Measurements from ENCODE around the gene KRTAP4-6. TPM values are rescaled to one million over a fixed set of nuclear protein-coding genes. Genes with fewer than 3 reads are reported as not detected.

KRTAP4-6 gene
- total and polyA plus RNA-seq, 2 of the 8 experiments (the other 6 are each of a cell fraction or from before 2014, with no cell fraction given): not detected

DNA sequence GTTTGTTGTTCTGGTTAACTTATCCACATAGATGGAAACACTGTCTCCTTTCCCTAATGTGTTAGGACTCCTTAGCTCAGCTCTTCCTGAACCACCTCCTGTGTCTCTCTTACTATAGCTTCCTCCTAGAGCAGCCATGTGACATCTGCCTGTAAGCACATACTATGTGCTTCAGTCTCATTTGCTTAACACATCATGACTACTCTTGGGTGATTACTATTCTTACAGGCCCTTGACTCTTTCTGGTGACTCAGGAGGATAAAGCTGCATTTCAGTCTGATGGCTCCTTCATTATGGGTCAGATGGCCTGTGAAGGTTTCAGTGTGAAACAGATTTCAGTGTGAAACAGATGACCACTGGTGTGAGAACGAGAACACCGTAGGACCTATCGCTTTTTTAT is 38.0 kb upstream of the KRTAP4-6 start:
- CTCF ChIA-PET (ENCODE audit: partially characterized antibody): interaction anchor here (0.6 kb wide), 1 partner anchor 1349 kb away, joined by 3 read pairs; no protein-coding TSS in a partner anchor

More for the DNA sequence above, 38.0 kb upstream of the KRTAP4-6 start:
- Histone ChIP-seq H2BK5ac (ENCODE audit: low read depth, low read length) (no peak overlapping the region), H2AK5ac (ENCODE audit: low read depth, low read length) (no peak overlapping the region), H4K5ac (ENCODE audit: insufficient read length, low read depth, low read length) (no peak overlapping the region), H4K91ac (replicated peaks; ENCODE audit: insufficient read length, low read length) (no peak overlapping the region), H3K36me3 (ENCODE audit: control insufficient read depth in 2 of 4, insufficient read depth in 4 of 4, low read length in 3 of 4) (no peaks in the 10 kb centered on the region), H3K4me1 (replicated peaks in 1 of 4; ENCODE audit: control insufficient read depth in 3 of 4, insufficient read depth in 4 of 4, low read length in 3 of 4) (no peaks in the 10 kb centered on the region), H4K20me1 (replicated peaks in 1 of 2; ENCODE audit: control insufficient read depth in 1 of 2, insufficient read depth in 2 of 2, low read length in 2 of 2) (no peaks in the 10 kb centered on the region), H3K4me3 (ENCODE audit: extremely low read depth in 1 of 4, insufficient read depth in 2 of 4, low read depth in 3 of 4, low read length in 4 of 4) (no peak overlapping the region), H2BK15ac (ENCODE audit: low read length) (no peak overlapping the region), H2BK120ac (replicated peaks; ENCODE audit: low read depth, low read length) (no peak overlapping the region), H3K27me3 (replicated peaks in 1 of 4; ENCODE audit: control insufficient read depth in 3 of 4, extremely low read depth in 1 of 4, insufficient read depth in 3 of 4, low read length in 3 of 4) (no peaks in the 10 kb centered on the region), H2BK20ac (ENCODE audit: low read length) (no peak overlapping the region), H3K27ac (ENCODE audit: low read depth, low read length) (no peak overlapping the region), H3K9ac (replicated peaks in 1 of 4; ENCODE audit: extremely low read depth in 1 of 4, low read depth in 3 of 4, low read length in 3 of 4) (no peak overlapping the region), H3K9me3 (ENCODE audit: insufficient read depth in 2 of 2, low read depth in 1 of 2, low read length in 1 of 2) (no peaks in the 10 kb centered on the region), H3K14ac (ENCODE audit: insufficient read length) (no peak overlapping the region), H4K8ac (ENCODE audit: extremely low read depth, insufficient read depth, low read length) (no peak overlapping the region), H2AFZ (ENCODE audit: low read length) (no peak overlapping the region), H3K4ac (replicated peaks; ENCODE audit: insufficient read length, low read depth, low read length) (no peak overlapping the region), H3K23ac (ENCODE audit: insufficient read length) (no peak overlapping the region), H3K4me2 (ENCODE audit: insufficient read depth in 1 of 2, low read depth in 2 of 2, low read length in 2 of 2) (no peak overlapping the region), H3K79me1 (ENCODE audit: low read depth, low read length) (no peaks in the 10 kb centered on the region), H3K18ac (ENCODE audit: extremely low read depth, low read length) (no peak overlapping the region), H3K56ac (replicated peaks; ENCODE audit: insufficient read length, low read depth, low read length) (no peak overlapping the region), H3K23me2 (ENCODE audit: low read depth, low read length) (no peaks in the 10 kb centered on the region; the same call in 1 of the 2 replicates), H2BK12ac (ENCODE audit: low read depth, low read length) (no peak overlapping the region), H3K79me2 (ENCODE audit: control insufficient read depth in 1 of 2, insufficient read depth in 2 of 2, low read length in 2 of 2) (no peaks in the 10 kb centered on the region)
- POLR2A ChIA-PET (ENCODE audit: partially characterized antibody): no interaction called here
- TF ChIP-seq, protein P1, sequence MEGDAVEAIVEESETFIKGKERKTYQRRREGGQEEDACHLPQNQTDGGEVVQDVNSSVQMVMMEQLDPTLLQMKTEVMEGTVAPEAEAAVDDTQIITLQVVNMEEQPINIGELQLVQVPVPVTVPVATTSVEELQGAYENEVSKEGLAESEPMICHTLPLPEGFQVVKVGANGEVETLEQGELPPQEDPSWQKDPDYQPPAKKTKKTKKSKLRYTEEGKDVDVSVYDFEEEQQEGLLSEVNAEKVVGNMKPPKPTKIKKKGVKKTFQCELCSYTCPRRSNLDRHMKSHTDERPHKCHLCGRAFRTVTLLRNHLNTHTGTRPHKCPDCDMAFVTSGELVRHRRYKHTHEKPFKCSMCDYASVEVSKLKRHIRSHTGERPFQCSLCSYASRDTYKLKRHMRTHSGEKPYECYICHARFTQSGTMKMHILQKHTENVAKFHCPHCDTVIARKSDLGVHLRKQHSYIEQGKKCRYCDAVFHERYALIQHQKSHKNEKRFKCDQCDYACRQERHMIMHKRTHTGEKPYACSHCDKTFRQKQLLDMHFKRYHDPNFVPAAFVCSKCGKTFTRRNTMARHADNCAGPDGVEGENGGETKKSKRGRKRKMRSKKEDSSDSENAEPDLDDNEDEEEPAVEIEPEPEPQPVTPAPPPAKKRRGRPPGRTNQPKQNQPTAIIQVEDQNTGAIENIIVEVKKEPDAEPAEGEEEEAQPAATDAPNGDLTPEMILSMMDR (IDR thresholded peaks at IDR 0.05; ENCODE audit: control extremely low read depth in 1 of 3, insufficient read depth in 1 of 3, low read depth in 1 of 3, low read length in 3 of 3): no peak
- no peak for TF ChIP-seq RAD21 (IDR thresholded peaks at IDR 0.05 in 1 of 2, conservative IDR thresholded peaks at IDR 0.05 in 1 of 2; ENCODE audit: low read depth in 2 of 2, low read length in 2 of 2)
- TF ChIP-seq SIX5 (IDR thresholded peaks at IDR 0.05; ENCODE audit: low read depth, low read length): no peak
- TF ChIP-seq RBBP5 (IDR thresholded peaks at IDR 0.05; ENCODE audit: borderline replicate concordance, low read depth, low read length): no peak
- no peak for TF ChIP-seq RFX5 (IDR thresholded peaks at IDR 0.05; ENCODE audit: borderline replicate concordance, low read depth, low read length)
- no peak for TF ChIP-seq YY1 (IDR thresholded peaks at IDR 0.05; ENCODE audit: low read depth, low read length)
- TF ChIP-seq CBX5 (IDR thresholded peaks at IDR 0.05; ENCODE audit: low read depth, low read length): no peak
- no peak for TF ChIP-seq CEBPB (IDR thresholded peaks at IDR 0.05; ENCODE audit: low read depth, low read length)
- TF ChIP-seq TAF1 (IDR thresholded peaks at IDR 0.05; ENCODE audit: low read depth, low read length): no peak
- TF ChIP-seq ASH2L (IDR thresholded peaks at IDR 0.05; ENCODE audit: low read length): no peak
- DNase-seq (ENCODE audit: low read depth in 1 of 2, low spot score in 2 of 2) (no peak), FAIRE-seq (no peak)
- WGBS, 2 experiments (ENCODE audit: extremely low coverage in 1 of 2, insufficient coverage in 1 of 2, insufficient read length in 1 of 2, insufficient replicate concordance in 2 of 2, low coverage in 1 of 2, low lambda C conversion rate in 2 of 2, missing lambda C conversion rate in 1 of 2): 89% methylated on average over 3 of the region's 3 CpGs; no CpG with 5 or more reads in 1 of the 2 experiments

All from H1 (cell line).